ENCODE measurements around the gene EDNRA.

The EDNRA gene

GRCh38 chr4:147591106-147591505 is 110.2 kb downstream of the EDNRA start:
- Histone ChIP-seq H3K9ac (ENCODE audit: low read length) (no peak overlapping the region), H3K27ac (ENCODE audit: low read depth, low read length, poor library complexity, severe bottlenecking) (no peak overlapping the region), H2AFZ (ENCODE audit: low read length) (no peak overlapping the region), H4K20me1 (ENCODE audit: insufficient read depth, low read length) (no peaks in the 10 kb centered on the region), H3K4me1 (ENCODE audit: insufficient read depth, low read length, severe bottlenecking) (no peaks in the 10 kb centered on the region), H3K79me2 (ENCODE audit: insufficient read depth, low read length) (no peaks in the 10 kb centered on the region), H3K4me3 (ENCODE audit: low read depth, low read length, poor library complexity, severe bottlenecking) (no peak overlapping the region), H3K9me3 (ENCODE audit: low read length) (no peaks in the 10 kb centered on the region), H3K27me3 (ENCODE audit: insufficient read depth, low read length) (no peaks in the 10 kb centered on the region), H3K4me2 (ENCODE audit: low read length) (no peak overlapping the region), H3F3A (ENCODE audit: insufficient read depth, low read length) (no peaks in the 10 kb centered on the region), H3K9me2 (ENCODE audit: low read depth, low read length) (no peaks in the 10 kb centered on the region), H3K36me3 (ENCODE audit: insufficient read depth, low read length) (no peaks in the 10 kb centered on the region)
- TF ChIP-seq CTCF (IDR thresholded peaks at IDR 0.05; ENCODE audit: low read length) (no peak), EZH2 (IDR thresholded peaks at IDR 0.05; ENCODE audit: borderline replicate concordance, low read length) (no peak)

GRCh38 chr4:147594107-147594506 is 113.2 kb downstream of the EDNRA start:
- H3K4me1 ChIP-seq (ENCODE audit: insufficient read depth, low read length, severe bottlenecking), result no peaks in the 10 kb centered on the region
- no peak overlapping the region for H3K9ac ChIP-seq (ENCODE audit: low read length)
- no peak overlapping the region for H3K4me3 ChIP-seq (ENCODE audit: low read depth, low read length, poor library complexity, severe bottlenecking)
- no peaks in the 10 kb centered on the region for H4K20me1 ChIP-seq (ENCODE audit: insufficient read depth, low read length)
- TF ChIP-seq EZH2 (IDR thresholded peaks at IDR 0.05; ENCODE audit: borderline replicate concordance, low read length) (no peak), CTCF (IDR thresholded peaks at IDR 0.05; ENCODE audit: low read length) (no peak; the same call in 1 of the 2 replicates)
- H3K27ac ChIP-seq (ENCODE audit: low read depth, low read length, poor library complexity, severe bottlenecking), result no peak overlapping the region
- no peak overlapping the region for H2AFZ ChIP-seq (ENCODE audit: low read length)
- H3K9me3 ChIP-seq (ENCODE audit: low read length), result no peaks in the 10 kb centered on the region
- no peaks in the 10 kb centered on the region for H3K79me2 ChIP-seq (ENCODE audit: insufficient read depth, low read length)
- H3K27me3 ChIP-seq (ENCODE audit: insufficient read depth, low read length), result no peaks in the 10 kb centered on the region
- H3K36me3 ChIP-seq (ENCODE audit: insufficient read depth, low read length), result no peaks in the 10 kb centered on the region
- no peaks in the 10 kb centered on the region for H3F3A ChIP-seq (ENCODE audit: insufficient read depth, low read length)
- H3K9me2 ChIP-seq (ENCODE audit: low read depth, low read length), result no peaks in the 10 kb centered on the region
- no peak overlapping the region for H3K4me2 ChIP-seq (ENCODE audit: low read length)

Measured in OCI-LY1 (cell line).